Activated B cell treated with CpG ODN at 0.5 μM for 24 hours (primary cell): ENCODE measurements around the gene ZSWIM6. TPM values are rescaled to one million over a fixed set of nuclear protein-coding genes. Genes with fewer than 3 reads are reported as not detected.

Experiments
- ATAC-seq: fragments of 200-7000 bp; cut with Tn5 transposase; one replicate; pipeline ENCODE4 v1.10.0; 2021; ENCODE audit warnings: low read depth, mild to moderate bottlenecking, moderate library complexity
- CTCF ChIA-PET: fragments of 350-600 bp; sonication (Branson Sonifier 250); formaldehyde crosslinking; loops from one replicate; lab custom pipeline; 2021; ENCODE audit warnings: antibody characterized with exemption; lab: Charles Lee
- POLR2A ChIA-PET: fragments of 350-600 bp; sonication (Branson Sonifier 250); formaldehyde crosslinking; loops from one replicate; lab custom pipeline; 2021; ENCODE audit warnings: antibody characterized with exemption; lab: Charles Lee
- DNase-seq: peaks from one replicate; pipeline ENCODE4 v3.0.0; 2022
- H3K27ac Mint-ChIP-seq: one replicate; pipeline ENCODE4 v1.8.0; 2020; ENCODE audit warnings: mixed read lengths
- H3K27me3 Mint-ChIP-seq: one replicate; pipeline ENCODE4 v1.8.0; 2021; ENCODE audit warnings: mixed read lengths
- H3K36me3 Mint-ChIP-seq: one replicate; pipeline ENCODE4 v1.8.0; 2021; ENCODE audit warnings: low read depth, mixed read lengths
- H3K4me1 Mint-ChIP-seq: one replicate; pipeline ENCODE4 v1.8.0; 2021; ENCODE audit warnings: mixed read lengths
- H3K4me3 Mint-ChIP-seq: one replicate; pipeline ENCODE4 v1.8.0; 2020; ENCODE audit warnings: mild to moderate bottlenecking, mixed read lengths
- H3K9me3 Mint-ChIP-seq: one replicate; pipeline ENCODE4 v1.8.0; 2020; ENCODE audit warnings: mixed read lengths
- intact Hi-C: fragments of 100-400 bp; cut with micrococcal nuclease; formaldehyde crosslinking; loops from one replicate; pipeline ENCODE4 v1.15.1; 2024
- total RNA-seq: library from RNA; stranded (reverse); gene quantifications from 2 replicates; pipeline ENCODE4 v1.2.3, GENCODE V29; 2022
- TF ChIP-seq, protein P1 (sequence below): fragments of 200-600 bp; IDR thresholded peaks from one replicate; pipeline ENCODE4 v1.8.0; 2022; ENCODE audit warnings: antibody characterized with exemption, mild to moderate bottlenecking

The ZSWIM6 gene
- total RNA-seq: 6.9 and 8.5 TPM in 2 replicates

DNA sequence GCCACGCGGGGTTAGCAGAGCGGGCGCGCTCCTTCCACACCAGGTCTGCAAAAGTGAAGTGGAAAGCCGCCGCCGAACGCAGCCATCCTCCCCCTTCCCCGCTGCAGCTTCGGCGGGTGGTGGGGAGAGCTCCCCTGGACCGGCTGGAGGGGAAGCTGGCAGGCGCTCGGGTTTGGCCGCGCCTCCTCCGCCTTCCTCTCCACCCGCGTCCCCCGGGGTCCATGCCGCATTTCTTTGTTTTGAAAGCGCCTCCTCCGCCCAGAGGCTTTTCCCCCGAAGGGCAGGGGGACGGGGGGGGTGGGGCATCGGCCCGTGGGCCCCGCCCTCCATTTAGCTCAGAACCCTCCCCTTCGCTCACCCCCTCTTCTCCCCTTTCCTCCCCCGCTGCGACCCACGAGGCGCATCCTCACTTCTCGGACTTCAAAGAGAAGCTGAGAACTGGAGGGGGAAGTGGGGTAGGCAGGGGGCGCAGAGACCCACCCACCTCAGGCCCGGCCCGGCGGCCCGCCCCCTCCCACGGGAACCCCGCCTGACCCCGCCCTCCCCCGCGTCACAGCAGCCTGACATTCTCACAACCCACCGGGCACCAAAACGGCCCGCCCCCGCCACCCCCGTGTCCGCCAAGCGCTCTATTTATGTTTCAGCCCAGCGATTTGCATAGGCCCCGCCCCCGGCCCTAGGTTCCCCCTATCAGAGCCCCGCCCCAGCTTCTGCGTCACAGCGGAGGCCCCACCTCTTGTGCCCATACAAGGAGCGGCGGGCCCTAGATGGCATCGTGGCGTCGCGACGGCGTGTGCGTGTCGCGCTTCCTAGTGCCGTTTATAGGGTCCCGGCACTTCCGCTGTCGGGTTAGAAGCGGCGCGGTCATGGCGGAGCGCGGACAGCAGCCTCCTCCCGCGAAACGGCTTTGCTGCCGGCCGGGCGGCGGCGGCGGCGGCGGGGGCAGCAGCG, at the start of gene ZSWIM6:
ZSWIM6 (plus strand) TSS at position 852 of the 951 bp plus-strand sequence; CDS start at position 867, 15 bp downstream.
- peak; percentile 78 for ATAC-seq
- intact Hi-C loops: loop anchor here (1.0 to 10.0 kb wide), 15 partner anchors 12 to 1767 kb away; partner anchors contain the start of genes DEPDC1B, DIMT1, ERCC8 and IPO11
- H3K4me1 Mint-ChIP-seq: peaks cover 48% of the 10 kb centered on the region
- ChIA-PET CTCF (interaction anchor here (1.7 kb wide), 1 partner anchor 77 kb away, joined by 5 read pairs; no protein-coding TSS in a partner anchor), POLR2A (interaction anchor here (0.5 to 3.7 kb wide), 25 partner anchors 9 to 1081 kb away, joined by 3 to 43 read pairs (median 4); partner anchors contain the start of genes DEPDC1B, DIMT1, ERCC8 and IPO11)
- TF ChIP-seq, protein P1, sequence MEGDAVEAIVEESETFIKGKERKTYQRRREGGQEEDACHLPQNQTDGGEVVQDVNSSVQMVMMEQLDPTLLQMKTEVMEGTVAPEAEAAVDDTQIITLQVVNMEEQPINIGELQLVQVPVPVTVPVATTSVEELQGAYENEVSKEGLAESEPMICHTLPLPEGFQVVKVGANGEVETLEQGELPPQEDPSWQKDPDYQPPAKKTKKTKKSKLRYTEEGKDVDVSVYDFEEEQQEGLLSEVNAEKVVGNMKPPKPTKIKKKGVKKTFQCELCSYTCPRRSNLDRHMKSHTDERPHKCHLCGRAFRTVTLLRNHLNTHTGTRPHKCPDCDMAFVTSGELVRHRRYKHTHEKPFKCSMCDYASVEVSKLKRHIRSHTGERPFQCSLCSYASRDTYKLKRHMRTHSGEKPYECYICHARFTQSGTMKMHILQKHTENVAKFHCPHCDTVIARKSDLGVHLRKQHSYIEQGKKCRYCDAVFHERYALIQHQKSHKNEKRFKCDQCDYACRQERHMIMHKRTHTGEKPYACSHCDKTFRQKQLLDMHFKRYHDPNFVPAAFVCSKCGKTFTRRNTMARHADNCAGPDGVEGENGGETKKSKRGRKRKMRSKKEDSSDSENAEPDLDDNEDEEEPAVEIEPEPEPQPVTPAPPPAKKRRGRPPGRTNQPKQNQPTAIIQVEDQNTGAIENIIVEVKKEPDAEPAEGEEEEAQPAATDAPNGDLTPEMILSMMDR: no peak
- peaks cover 5% of the 10 kb centered on the region for H3K27me3 Mint-ChIP-seq
- H3K4me3 Mint-ChIP-seq: peak within 1 kb of the TSS; percentile 93
- H3K9me3 Mint-ChIP-seq: no peaks in the 10 kb centered on the region
- DNase-seq: peak; percentile 97
- H3K27ac Mint-ChIP-seq: peak within 1 kb of the TSS; percentile 93
- peaks cover 4% of the 10 kb centered on the region for H3K36me3 Mint-ChIP-seq

DNA sequence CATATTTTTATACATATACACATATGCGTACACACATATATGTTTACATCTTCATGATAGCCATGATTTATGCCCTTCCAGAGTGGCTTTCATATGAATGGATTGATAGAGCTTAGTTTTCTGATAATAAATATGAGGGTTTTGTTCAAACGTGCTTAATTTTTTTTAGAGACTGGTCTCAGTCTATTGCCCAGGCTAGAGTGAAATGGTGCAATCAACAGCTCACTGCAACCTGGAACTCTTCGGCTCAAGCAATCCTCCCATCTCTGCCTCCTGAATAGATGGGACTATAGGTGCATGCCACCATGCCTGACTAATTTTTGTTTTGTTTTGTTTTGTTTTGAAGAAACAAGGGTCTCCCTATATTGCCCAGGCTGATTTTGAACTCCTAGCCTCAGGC, 48.6 kb upstream of the ZSWIM6 start:
- Mint-ChIP-seq H3K4me1 (peaks cover 16% of the 10 kb centered on the region), H3K4me3 (no peak overlapping the region), H3K36me3 (no peaks in the 10 kb centered on the region), H3K9me3 (no peaks in the 10 kb centered on the region), H3K27me3 (no peaks in the 10 kb centered on the region), H3K27ac (no peak overlapping the region)
- POLR2A ChIA-PET: no interaction called here
- no peak for DNase-seq
- TF ChIP-seq, protein P1: no peak
- ATAC-seq: no peak
- intact Hi-C loops: no loop called here
- CTCF ChIA-PET: no interaction called here

DNA sequence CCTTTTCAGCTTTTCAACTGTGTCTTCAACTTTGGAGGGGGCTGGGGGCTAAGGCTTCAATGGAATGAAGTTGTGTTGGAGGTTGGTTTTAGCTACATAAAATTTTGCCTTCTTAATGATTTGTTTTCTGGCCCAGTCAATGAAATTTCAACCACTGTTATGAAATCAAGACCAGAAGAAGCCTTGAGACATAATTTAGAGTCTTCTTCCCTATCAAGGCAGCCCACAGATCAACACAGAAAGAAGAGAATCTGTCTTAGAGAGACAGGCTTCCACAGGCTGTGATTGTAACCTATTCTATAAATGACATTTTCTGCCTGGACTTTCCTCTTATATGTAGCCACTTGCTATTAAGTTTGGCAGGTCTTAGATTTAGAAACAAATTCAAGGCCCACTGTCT, 46.5 kb upstream of the ZSWIM6 start:
- H3K27ac Mint-ChIP-seq: no peak overlapping the region
- intact Hi-C loops: no loop called here
- POLR2A ChIA-PET: no interaction called here

DNA sequence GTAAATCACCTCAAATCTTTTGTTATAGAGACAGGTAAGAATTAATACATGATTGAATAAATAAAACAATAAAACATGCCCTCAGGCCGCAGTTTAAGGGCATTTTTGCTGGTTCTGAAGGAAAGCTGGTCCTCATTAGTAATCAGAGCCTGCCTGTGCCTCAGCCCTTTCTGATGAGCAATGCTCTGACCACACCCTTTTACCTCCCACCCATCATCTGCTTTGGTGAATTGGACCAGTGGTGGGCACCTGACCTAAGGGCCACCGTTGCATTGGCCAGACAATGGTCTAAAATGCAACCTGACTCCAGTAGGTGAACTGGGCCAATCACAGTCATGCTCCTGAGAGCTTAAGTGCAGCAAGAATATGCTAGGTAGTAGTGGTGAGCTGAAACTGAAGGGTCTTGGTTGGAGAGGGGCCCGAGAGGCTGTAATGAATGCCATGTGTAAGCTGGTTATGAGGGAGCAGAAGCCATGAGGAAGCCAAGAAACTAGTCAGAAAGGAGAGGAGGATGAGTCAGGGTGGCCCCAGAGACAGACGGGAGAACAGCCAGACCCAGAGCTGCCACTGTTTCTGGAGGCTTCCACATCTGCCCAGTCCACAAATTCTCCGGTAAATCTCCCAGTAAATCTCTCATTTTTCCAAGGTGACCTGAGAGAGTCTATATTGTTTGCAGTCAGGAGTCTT, 45.5 kb upstream of the ZSWIM6 start:
- no peaks in the 10 kb centered on the region for H3K9me3 Mint-ChIP-seq
- TF ChIP-seq, protein P1: no peak
- peaks cover 1% of the 10 kb centered on the region for H3K27me3 Mint-ChIP-seq
- no peak overlapping the region for H3K4me3 Mint-ChIP-seq
- ChIA-PET POLR2A (no interaction called here), CTCF (no interaction called here)
- H3K4me1 Mint-ChIP-seq: peaks cover 5% of the 10 kb centered on the region
- no peak overlapping the region for H3K27ac Mint-ChIP-seq
- intact Hi-C loops: no loop called here
- DNase-seq (no peak), ATAC-seq (no peak)
- H3K36me3 Mint-ChIP-seq: no peaks in the 10 kb centered on the region

More for the DNA sequence above, 46.5 kb upstream of the ZSWIM6 start:
- CTCF ChIA-PET: interaction anchor here (0.6 kb wide), 1 partner anchor 938 kb away, joined by 3 read pairs; no protein-coding TSS in a partner anchor
- ATAC-seq (no peak), DNase-seq (no peak)
- Mint-ChIP-seq H3K36me3 (no peaks in the 10 kb centered on the region), H3K9me3 (no peaks in the 10 kb centered on the region), H3K4me3 (no peak overlapping the region), H3K4me1 (peaks cover 12% of the 10 kb centered on the region), H3K27me3 (no peaks in the 10 kb centered on the region)
- TF ChIP-seq, protein P1: no peak
